Measurements from ENCODE around the gene NAALADL2.

- TF ChIP-seq CTCF (IDR thresholded peaks at IDR 0.05; ENCODE audit: low read depth, low read length): no peak
- no peak for TF ChIP-seq EZH2phosphoT487 (IDR thresholded peaks at IDR 0.05; ENCODE audit: low read depth)
These were observed 584.5 kb downstream of the NAALADL2 start for GRCh38 chr3:175443682-175444081.

Measured in OCI-LY3 (cell line).